Mesendoderm (in vitro differentiated cells): Measurements from ENCODE around the gene SEMA6C.

ENCODE experiments used
- DNase-seq: peaks from one replicate; pipeline ENCODE4 v3.0.0; 2013
- H2AK5ac ChIP-seq: 2 replicates; pipeline ENCODE4 v1.6.1; 2013; ENCODE audit warnings: low read length, inconsistent platforms
- H2BK120ac ChIP-seq: 2 replicates; pipeline ENCODE4 v1.6.1; 2013; ENCODE audit warnings: low read depth, mild to moderate bottlenecking, low read length, moderate library complexity, mixed read lengths
- H2BK15ac ChIP-seq: replicated peaks from 2 replicates; pipeline ENCODE4 v1.6.1; 2013; ENCODE audit warnings: low read depth, mild to moderate bottlenecking, moderate library complexity
- H2BK5ac ChIP-seq: 2 replicates; pipeline ENCODE4 v1.6.1; 2013; ENCODE audit warnings: low read length, inconsistent platforms
- H3K18ac ChIP-seq: 2 replicates; pipeline ENCODE4 v1.6.1; 2013; ENCODE audit warnings: mild to moderate bottlenecking, low read length, mixed read lengths
- H3K23ac ChIP-seq: one replicate; pipeline ENCODE4 v1.6.1; 2013; ENCODE audit warnings: low read length
- H3K27ac ChIP-seq: 2 replicates; pipeline ENCODE4 v1.5.1; 2013; ENCODE audit warnings: low read depth, mild to moderate bottlenecking, inconsistent platforms, low read length, moderate library complexity
- H3K27me3 ChIP-seq: 2 replicates; pipeline ENCODE4 v1.6.1; 2013; ENCODE audit warnings: low read length, control low read depth, mild to moderate bottlenecking, inconsistent platforms; ENCODE audit not compliant: insufficient read depth, poor library complexity
- H3K36me3 ChIP-seq: 2 replicates; pipeline ENCODE4 v1.6.1; 2013; ENCODE audit warnings: low read length, inconsistent platforms; ENCODE audit not compliant: control insufficient read depth, insufficient read depth
- H3K4ac ChIP-seq: one replicate; pipeline ENCODE4 v1.6.1; 2013; ENCODE audit warnings: low read depth, mild to moderate bottlenecking, low read length, moderate library complexity
- H3K4me1 ChIP-seq: 2 replicates; pipeline ENCODE4 v1.6.1; 2013; ENCODE audit warnings: low read depth, low read length, inconsistent platforms; ENCODE audit not compliant: control insufficient read depth
- H3K4me2 ChIP-seq: 2 replicates; pipeline ENCODE4 v1.6.1; 2013; ENCODE audit warnings: low read length
- H3K4me3 ChIP-seq: 2 replicates; pipeline ENCODE4 v1.5.1; 2013; ENCODE audit warnings: mild to moderate bottlenecking, low read length
- H3K56ac ChIP-seq: one replicate; pipeline ENCODE4 v1.6.1; 2013; ENCODE audit warnings: low read length
- H3K79me1 ChIP-seq: 2 replicates; pipeline ENCODE4 v1.6.1; 2013; ENCODE audit warnings: low read length, inconsistent platforms
- H3K79me2 ChIP-seq: 2 replicates; pipeline ENCODE4 v1.6.1; 2013; ENCODE audit warnings: mild to moderate bottlenecking, low read length; ENCODE audit not compliant: control insufficient read depth, insufficient read depth
- H3K9ac ChIP-seq: 2 replicates; pipeline ENCODE4 v1.6.1; 2013; ENCODE audit warnings: low read length, inconsistent platforms
- H4K5ac ChIP-seq: one replicate; pipeline ENCODE4 v1.6.1; 2013; ENCODE audit warnings: low read length
- H4K8ac ChIP-seq: one replicate; pipeline ENCODE4 v1.6.1; 2013; ENCODE audit warnings: low read depth, mild to moderate bottlenecking, control low read depth, low read length, moderate library complexity
- WGBS: extraction: QIAGEN DNeasy Blood & Tissue Kit; methylation state at CpG from one replicate; pipeline ENCODE4 v1.1.7; 2013; ENCODE audit warnings: low lambda C conversion rate, missing lambda C conversion rate; ENCODE audit not compliant: insufficient coverage; ENCODE audit errors: extremely low coverage; 5-methylcytosine and 5-hydroxymethylcytosine counted together

The SEMA6C gene

DNA sequence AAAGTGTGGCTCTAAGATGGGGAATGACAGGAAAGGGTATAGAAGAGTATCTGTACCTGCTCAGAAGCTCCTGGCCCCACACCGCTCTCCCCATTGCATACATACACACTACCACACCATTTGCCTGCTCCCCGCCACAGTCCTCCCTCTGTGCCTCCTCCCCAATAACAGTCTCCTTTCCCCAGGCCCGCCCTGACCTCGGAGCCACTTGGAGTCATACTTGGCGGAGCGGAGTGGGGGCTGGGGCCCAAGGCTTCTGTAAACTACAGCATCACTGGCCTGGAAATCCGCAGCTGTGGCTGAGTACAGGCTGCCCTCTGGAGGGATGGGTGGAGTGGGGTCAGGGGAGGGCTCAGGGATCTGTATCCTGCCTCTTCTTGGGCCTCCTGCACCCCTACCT is 8.6 kb downstream of the SEMA6C start:
- Histone ChIP-seq H3K23ac (no peak overlapping the region), H3K4ac (no peak overlapping the region), H3K9ac (no peak overlapping the region), H2BK15ac (no peak overlapping the region), H3K56ac (no peak overlapping the region), H3K18ac (no peak overlapping the region), H3K4me2 (no peak overlapping the region), H2BK5ac (no peak overlapping the region), H4K8ac (no peak overlapping the region), H3K36me3 (no peaks in the 10 kb centered on the region), H3K79me2 (no peaks in the 10 kb centered on the region), H2BK120ac (no peak overlapping the region), H2AK5ac (no peak overlapping the region), H3K27me3 (no peaks in the 10 kb centered on the region), H3K4me3 (no peak overlapping the region), H3K4me1 (no peaks in the 10 kb centered on the region), H4K5ac (no peak overlapping the region), H3K79me1 (no peaks in the 10 kb centered on the region), H3K27ac (no peak overlapping the region)
- no peak for DNase-seq
- WGBS = no CpG with 5 or more reads among the region's 7 CpGs

DNA sequence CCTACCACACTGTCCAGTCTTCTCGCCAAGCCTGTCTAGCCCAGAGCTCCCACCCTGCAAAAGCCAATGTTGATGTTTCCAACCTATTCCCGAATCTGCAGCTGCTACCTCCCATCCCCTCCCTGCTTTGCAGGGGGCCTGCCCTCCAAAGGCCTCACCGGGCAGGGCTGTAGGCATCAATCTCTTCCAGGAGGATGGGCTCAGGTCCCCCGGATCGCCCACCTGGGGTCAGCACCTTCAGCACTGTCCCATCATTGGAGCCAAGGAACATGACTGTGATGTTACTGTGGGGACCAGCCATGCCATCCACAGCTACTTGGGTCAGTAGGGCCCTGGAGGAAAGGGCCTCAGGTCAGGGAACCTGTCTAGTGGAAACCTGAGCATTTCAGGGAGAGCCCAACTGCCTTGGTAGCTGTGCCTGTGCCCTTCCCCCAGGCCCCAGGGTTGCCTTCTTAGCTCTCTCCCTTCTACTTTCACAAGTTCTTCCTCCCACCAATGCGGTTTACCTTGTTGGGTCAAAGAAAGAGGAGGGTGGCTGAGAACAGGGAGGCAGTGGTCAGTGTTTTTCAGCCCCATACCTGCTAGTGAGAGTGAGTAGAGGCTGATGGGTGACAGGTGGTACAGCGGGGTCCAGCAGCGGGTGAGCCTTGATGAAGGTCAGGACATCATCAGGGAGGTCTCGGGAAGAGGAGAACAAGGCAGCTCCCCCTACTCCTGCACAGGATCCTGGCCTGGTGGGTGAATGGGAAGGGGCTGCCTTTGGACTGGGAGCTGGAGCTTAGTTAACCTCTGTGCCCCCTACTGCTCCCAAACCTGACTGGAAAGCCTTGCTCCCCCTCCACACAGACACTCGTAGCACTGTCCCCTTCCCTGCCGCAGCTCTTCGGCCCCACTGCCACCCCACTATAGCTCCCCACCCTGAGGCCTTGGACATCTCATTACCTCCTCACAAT is 10.7 kb downstream of the SEMA6C start:
- no peaks in the 10 kb centered on the region for H3K4me1 ChIP-seq
- no peaks in the 10 kb centered on the region for H3K36me3 ChIP-seq
- no peak overlapping the region for H4K8ac ChIP-seq
- H3K27ac ChIP-seq = no peak overlapping the region
- H3K79me1 ChIP-seq = no peaks in the 10 kb centered on the region
- WGBS = no CpG with 5 or more reads among the region's 12 CpGs
- no peak overlapping the region for H3K4me2 ChIP-seq
- H2BK5ac ChIP-seq = no peak overlapping the region
- DNase-seq = peak; percentile 26
- H3K9ac ChIP-seq = no peak overlapping the region
- H2BK15ac ChIP-seq = no peak overlapping the region
- no peak overlapping the region for H3K4ac ChIP-seq
- no peaks in the 10 kb centered on the region for H3K27me3 ChIP-seq
- no peak overlapping the region for H3K4me3 ChIP-seq
- no peak overlapping the region for H3K23ac ChIP-seq
- H2BK120ac ChIP-seq = no peak overlapping the region
- H3K79me2 ChIP-seq = no peaks in the 10 kb centered on the region
- no peak overlapping the region for H3K56ac ChIP-seq
- no peak overlapping the region for H4K5ac ChIP-seq
- H2AK5ac ChIP-seq = no peak overlapping the region
- no peak overlapping the region for H3K18ac ChIP-seq

DNA sequence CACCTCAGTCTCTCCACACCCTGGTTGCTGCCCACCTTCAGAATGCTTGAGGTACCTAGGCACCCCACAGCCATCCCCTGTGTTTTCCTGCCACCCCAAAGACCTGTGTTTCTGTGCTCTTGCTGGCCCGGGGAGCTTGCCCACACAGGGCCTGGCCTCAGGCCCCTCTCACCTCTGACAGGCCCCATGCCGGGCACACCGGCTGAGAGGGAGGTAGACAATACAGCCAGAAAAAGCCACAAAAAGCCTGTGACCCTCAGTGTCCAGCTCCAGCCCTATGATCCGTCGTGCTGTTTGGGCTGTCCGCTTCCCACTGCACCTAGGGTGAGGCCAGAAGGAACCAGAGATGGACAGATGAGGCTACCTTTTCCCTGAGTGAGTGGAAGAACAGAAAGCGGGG is 11.4 kb downstream of the SEMA6C start:
- no peak overlapping the region for H3K56ac ChIP-seq
- H2BK120ac ChIP-seq = no peak overlapping the region
- no CpG with 5 or more reads among the region's 7 CpGs for WGBS
- H3K23ac ChIP-seq = no peak overlapping the region
- no peak overlapping the region for H3K27ac ChIP-seq
- no peaks in the 10 kb centered on the region for H3K4me1 ChIP-seq
- DNase-seq = no peak
- H3K4ac ChIP-seq = no peak overlapping the region
- H2BK5ac ChIP-seq = no peak overlapping the region
- no peak overlapping the region for H3K9ac ChIP-seq
- no peak overlapping the region for H4K5ac ChIP-seq
- H3K36me3 ChIP-seq = no peaks in the 10 kb centered on the region
- H3K18ac ChIP-seq = no peak overlapping the region
- H3K4me2 ChIP-seq = no peak overlapping the region
- H2AK5ac ChIP-seq = no peak overlapping the region
- H4K8ac ChIP-seq = no peak overlapping the region
- H3K79me2 ChIP-seq = no peaks in the 10 kb centered on the region
- H3K79me1 ChIP-seq = no peaks in the 10 kb centered on the region
- H3K27me3 ChIP-seq = no peaks in the 10 kb centered on the region
- H2BK15ac ChIP-seq = no peak overlapping the region
- H3K4me3 ChIP-seq = no peak overlapping the region

DNA sequence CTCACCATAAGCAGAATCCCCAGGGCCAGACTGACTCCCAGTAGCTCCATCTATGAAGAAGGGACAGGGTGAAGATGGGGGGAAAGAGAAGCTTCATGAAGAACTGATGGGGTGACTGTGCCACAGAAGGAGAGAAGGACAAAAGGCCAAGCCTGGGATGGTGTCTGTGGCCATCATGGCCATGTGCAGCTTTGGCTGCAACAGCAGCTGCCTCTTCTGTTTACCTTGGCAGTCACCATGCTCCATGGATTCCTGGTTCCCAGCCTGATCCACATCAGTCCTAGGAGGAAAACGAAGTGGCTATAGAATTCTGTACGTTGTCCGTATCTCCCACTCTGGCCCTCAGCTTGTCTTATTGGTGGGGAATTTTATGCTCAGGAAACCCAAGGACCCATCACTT is 12.0 kb downstream of the SEMA6C start:
- H3K27me3 ChIP-seq = no peaks in the 10 kb centered on the region
- H4K5ac ChIP-seq = no peak overlapping the region
- H2BK5ac ChIP-seq = no peak overlapping the region
- H2BK120ac ChIP-seq = no peak overlapping the region
- H2AK5ac ChIP-seq = no peak overlapping the region
- no peak overlapping the region for H3K23ac ChIP-seq
- no peak overlapping the region for H3K4me2 ChIP-seq
- no peaks in the 10 kb centered on the region for H3K36me3 ChIP-seq
- H3K79me2 ChIP-seq = no peaks in the 10 kb centered on the region
- H3K4me1 ChIP-seq = no peaks in the 10 kb centered on the region
- H3K4me3 ChIP-seq = no peak overlapping the region
- H3K9ac ChIP-seq = no peak overlapping the region
- H3K79me1 ChIP-seq = no peaks in the 10 kb centered on the region
- H3K4ac ChIP-seq = no peak overlapping the region
- no peak overlapping the region for H3K18ac ChIP-seq
- H3K27ac ChIP-seq = no peak overlapping the region
- no peak overlapping the region for H4K8ac ChIP-seq
- no peak overlapping the region for H3K56ac ChIP-seq
- no peak overlapping the region for H2BK15ac ChIP-seq
- no CpG with 5 or more reads among the region's 3 CpGs for WGBS
- no peak for DNase-seq

DNA sequence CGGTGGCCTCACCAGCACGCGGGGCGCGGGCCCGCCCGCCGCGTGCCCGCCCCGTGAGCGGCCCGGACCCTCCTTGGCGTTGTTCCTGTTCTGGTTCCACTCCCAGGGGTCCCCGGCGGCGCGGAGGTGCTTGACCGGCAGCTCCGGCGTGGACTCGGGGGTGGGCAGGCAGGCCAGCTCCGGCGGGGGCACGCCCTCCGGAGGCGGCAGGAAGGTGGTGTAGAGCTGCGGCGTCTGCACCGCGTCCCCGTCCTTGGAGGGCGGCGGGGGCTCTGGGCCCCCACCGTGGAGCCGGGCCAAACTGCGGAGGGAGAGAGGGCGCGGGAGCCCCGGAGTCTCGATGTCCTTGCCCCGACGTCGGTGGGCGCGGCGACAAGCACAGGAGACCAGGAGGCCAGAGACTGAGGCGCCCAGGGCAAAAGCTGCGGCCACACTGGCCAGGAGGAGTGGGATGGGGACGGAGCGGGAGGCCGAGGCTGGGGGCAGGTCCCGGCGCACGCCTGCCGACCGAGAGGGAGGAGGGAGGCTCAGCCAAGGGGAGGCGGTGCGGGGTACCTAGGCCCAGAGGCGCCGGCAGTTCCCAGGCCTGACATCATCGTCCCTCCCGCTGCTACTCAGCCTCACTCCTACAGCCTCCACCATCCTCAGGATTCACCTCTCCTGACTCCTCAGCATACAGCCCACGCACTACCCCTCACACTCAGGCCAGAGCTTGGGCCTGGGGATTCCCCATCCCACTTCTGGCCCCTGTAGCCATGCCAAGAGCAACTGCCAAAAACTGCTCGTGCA is 13.2 kb downstream of the SEMA6C start:
- no peak overlapping the region for H4K5ac ChIP-seq
- no peak overlapping the region for H4K8ac ChIP-seq
- no peaks in the 10 kb centered on the region for H3K79me2 ChIP-seq
- H2BK120ac ChIP-seq = no peak overlapping the region
- H3K18ac ChIP-seq = no peak overlapping the region
- DNase-seq = peak; percentile 70
- H3K23ac ChIP-seq = no peak overlapping the region
- H2AK5ac ChIP-seq = no peak overlapping the region
- no peak overlapping the region for H2BK15ac ChIP-seq
- H3K4me3 ChIP-seq = no peak overlapping the region
- no peaks in the 10 kb centered on the region for H3K79me1 ChIP-seq
- no peaks in the 10 kb centered on the region for H3K4me1 ChIP-seq
- H3K4ac ChIP-seq = peak overlapping the region; percentile 74
- peak overlapping the region; percentile 77 for H3K56ac ChIP-seq
- H3K9ac ChIP-seq = peak overlapping the region; percentile 65
- H3K27me3 ChIP-seq = no peaks in the 10 kb centered on the region
- WGBS = no CpG with 5 or more reads among the region's 65 CpGs
- peak overlapping the region; percentile 57 for H3K4me2 ChIP-seq
- no peaks in the 10 kb centered on the region for H3K36me3 ChIP-seq
- H2BK5ac ChIP-seq = no peak overlapping the region
- H3K27ac ChIP-seq = no peak overlapping the region
